ENCODE results near the gene PBXIP1. TPM values are rescaled to one million over a fixed set of nuclear protein-coding genes. Genes with fewer than 3 reads are reported as not detected.
A peak's percentile ranks its signal among the peaks of the same experiment; 100 is the strongest.

Gene PBXIP1
- total RNA-seq, 1 experiment from 2014 or later, result 26.5 TPM

DNA sequence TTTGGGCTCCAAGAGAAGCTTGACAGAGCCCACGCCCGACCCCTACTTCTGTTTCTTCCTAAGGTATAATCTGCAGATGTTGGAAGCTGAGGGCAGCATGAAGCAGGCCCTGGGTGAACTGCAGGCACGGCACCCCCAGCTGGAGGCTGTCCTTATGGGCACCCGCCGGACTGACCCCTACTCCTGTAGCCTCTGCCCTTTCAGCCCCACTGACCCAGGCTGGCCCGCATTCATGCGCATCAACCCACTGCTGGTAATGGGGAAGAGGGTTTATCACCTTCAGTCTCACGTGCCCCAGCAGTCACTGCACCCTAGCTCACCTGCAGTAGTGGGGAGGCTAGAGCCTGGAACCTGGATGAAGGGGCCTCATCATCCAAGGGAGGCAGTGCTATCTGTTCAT lies 34.4 kb upstream of the PBXIP1 start:
- Mint-ChIP-seq H3K9me3 (no peaks in the 10 kb centered on the region), H3K27me3 (ENCODE audit: low read depth) (no peaks in the 10 kb centered on the region; the same call in 1 of the 2 replicates), H3K4me1 (peaks cover 10% of the 10 kb centered on the region; the same call in 1 of the 2 replicates), H3K27ac (no peak overlapping the region; the same call in 1 of the 2 replicates), H3K36me3 (peaks cover 26% of the 10 kb centered on the region), H3K4me3 (no peak overlapping the region)
- DNase-seq (ENCODE audit: low spot score), result no peak
- ATAC-seq, result no peak
- ChIA-PET POLR2A (interaction anchor here (1.2 kb wide), 1 partner anchor 34 kb away, joined by 3 read pairs; the partner anchor contains the start of gene PBXIP1), CTCF (interaction anchor here (0.8 kb wide), 1 partner anchor 9 kb away, joined by 5 read pairs; no protein-coding TSS in a partner anchor)
- TF ChIP-seq, protein P1, sequence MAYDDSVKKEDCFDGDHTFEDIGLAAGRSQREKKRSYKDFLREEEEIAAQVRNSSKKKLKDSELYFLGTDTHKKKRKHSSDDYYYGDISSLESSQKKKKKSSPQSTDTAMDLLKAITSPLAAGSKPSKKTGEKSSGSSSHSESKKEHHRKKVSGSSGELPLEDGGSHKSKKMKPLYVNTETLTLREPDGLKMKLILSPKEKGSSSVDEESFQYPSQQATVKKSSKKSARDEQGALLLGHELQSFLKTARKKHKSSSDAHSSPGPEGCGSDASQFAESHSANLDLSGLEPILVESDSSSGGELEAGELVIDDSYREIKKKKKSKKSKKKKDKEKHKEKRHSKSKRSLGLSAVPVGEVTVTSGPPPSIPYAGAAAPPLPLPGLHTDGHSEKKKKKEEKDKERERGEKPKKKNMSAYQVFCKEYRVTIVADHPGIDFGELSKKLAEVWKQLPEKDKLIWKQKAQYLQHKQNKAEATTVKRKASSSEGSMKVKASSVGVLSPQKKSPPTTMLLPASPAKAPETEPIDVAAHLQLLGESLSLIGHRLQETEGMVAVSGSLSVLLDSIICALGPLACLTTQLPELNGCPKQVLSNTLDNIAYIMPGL (CRISPR knock-in tag; IDR thresholded peaks at IDR 0.05), result no peak
- TF ChIP-seq, protein P2, sequence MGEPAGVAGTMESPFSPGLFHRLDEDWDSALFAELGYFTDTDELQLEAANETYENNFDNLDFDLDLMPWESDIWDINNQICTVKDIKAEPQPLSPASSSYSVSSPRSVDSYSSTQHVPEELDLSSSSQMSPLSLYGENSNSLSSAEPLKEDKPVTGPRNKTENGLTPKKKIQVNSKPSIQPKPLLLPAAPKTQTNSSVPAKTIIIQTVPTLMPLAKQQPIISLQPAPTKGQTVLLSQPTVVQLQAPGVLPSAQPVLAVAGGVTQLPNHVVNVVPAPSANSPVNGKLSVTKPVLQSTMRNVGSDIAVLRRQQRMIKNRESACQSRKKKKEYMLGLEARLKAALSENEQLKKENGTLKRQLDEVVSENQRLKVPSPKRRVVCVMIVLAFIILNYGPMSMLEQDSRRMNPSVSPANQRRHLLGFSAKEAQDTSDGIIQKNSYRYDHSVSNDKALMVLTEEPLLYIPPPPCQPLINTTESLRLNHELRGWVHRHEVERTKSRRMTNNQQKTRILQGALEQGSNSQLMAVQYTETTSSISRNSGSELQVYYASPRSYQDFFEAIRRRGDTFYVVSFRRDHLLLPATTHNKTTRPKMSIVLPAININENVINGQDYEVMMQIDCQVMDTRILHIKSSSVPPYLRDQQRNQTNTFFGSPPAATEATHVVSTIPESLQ (CRISPR knock-in tag; IDR thresholded peaks at IDR 0.05), result no peak
- TF ChIP-seq HMGA2 (CRISPR knock-in tag; IDR thresholded peaks at IDR 0.05), result no peak
- no peak for TF ChIP-seq ZBTB21 (CRISPR knock-in tag; IDR thresholded peaks at IDR 0.05; ENCODE audit: borderline replicate concordance)
- no peak for TF ChIP-seq ZNF416 (CRISPR knock-in tag; IDR thresholded peaks at IDR 0.05)
- TF ChIP-seq, protein P3, sequence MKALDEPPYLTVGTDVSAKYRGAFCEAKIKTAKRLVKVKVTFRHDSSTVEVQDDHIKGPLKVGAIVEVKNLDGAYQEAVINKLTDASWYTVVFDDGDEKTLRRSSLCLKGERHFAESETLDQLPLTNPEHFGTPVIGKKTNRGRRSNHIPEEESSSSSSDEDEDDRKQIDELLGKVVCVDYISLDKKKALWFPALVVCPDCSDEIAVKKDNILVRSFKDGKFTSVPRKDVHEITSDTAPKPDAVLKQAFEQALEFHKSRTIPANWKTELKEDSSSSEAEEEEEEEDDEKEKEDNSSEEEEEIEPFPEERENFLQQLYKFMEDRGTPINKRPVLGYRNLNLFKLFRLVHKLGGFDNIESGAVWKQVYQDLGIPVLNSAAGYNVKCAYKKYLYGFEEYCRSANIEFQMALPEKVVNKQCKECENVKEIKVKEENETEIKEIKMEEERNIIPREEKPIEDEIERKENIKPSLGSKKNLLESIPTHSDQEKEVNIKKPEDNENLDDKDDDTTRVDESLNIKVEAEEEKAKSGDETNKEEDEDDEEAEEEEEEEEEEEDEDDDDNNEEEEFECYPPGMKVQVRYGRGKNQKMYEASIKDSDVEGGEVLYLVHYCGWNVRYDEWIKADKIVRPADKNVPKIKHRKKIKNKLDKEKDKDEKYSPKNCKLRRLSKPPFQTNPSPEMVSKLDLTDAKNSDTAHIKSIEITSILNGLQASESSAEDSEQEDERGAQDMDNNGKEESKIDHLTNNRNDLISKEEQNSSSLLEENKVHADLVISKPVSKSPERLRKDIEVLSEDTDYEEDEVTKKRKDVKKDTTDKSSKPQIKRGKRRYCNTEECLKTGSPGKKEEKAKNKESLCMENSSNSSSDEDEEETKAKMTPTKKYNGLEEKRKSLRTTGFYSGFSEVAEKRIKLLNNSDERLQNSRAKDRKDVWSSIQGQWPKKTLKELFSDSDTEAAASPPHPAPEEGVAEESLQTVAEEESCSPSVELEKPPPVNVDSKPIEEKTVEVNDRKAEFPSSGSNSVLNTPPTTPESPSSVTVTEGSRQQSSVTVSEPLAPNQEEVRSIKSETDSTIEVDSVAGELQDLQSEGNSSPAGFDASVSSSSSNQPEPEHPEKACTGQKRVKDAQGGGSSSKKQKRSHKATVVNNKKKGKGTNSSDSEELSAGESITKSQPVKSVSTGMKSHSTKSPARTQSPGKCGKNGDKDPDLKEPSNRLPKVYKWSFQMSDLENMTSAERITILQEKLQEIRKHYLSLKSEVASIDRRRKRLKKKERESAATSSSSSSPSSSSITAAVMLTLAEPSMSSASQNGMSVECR (CRISPR knock-in tag; IDR thresholded peaks at IDR 0.05; ENCODE audit: borderline replicate concordance), result no peak
- no peak for TF ChIP-seq MXD4 (CRISPR knock-in tag; IDR thresholded peaks at IDR 0.05; ENCODE audit: borderline replicate concordance)
- TF ChIP-seq, protein P4, sequence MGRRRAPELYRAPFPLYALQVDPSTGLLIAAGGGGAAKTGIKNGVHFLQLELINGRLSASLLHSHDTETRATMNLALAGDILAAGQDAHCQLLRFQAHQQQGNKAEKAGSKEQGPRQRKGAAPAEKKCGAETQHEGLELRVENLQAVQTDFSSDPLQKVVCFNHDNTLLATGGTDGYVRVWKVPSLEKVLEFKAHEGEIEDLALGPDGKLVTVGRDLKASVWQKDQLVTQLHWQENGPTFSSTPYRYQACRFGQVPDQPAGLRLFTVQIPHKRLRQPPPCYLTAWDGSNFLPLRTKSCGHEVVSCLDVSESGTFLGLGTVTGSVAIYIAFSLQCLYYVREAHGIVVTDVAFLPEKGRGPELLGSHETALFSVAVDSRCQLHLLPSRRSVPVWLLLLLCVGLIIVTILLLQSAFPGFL (CRISPR knock-in tag; IDR thresholded peaks at IDR 0.05; ENCODE audit: borderline replicate concordance), result no peak
- no peak for TF ChIP-seq JUN (CRISPR knock-in tag; IDR thresholded peaks at IDR 0.05)
- TF ChIP-seq JAZF1 (CRISPR knock-in tag; IDR thresholded peaks at IDR 0.05), result no peak

DNA sequence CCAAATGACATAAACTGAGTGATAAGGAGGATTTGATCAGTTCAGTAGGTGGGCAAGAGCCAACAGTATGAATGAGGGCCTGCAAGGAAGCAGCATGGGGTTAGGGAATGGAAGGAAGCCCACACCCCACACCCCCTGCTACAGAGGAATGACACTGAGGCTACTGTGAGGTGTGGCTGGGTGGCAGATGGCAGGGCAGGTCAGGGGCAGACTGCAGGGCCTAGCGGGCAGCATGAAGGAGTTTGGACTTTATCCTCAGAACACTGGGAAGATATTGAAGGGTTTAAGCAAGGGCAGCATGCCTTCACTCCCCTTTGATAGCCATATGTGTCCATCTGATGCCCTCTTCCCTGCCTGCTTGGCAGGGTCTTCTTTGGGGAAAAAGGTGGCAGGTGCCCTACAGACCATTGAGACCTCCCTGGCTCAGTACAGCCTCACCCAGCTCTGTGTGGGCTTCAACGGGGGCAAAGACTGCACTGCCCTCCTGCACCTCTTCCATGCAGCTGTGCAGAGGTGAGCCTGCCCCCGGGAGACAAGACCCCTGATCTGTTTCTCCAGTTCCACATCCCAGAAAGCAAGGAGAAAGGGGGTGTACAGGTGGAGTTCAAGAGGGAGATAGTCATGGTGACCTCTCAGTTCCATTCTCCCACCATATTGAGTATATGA lies 33.4 kb upstream of the PBXIP1 start:
- peaks cover 26% of the 10 kb centered on the region for H3K36me3 Mint-ChIP-seq
- DNase-seq (ENCODE audit: low spot score) (no peak), ATAC-seq (no peak)
- H3K4me3 Mint-ChIP-seq, result no peak overlapping the region
- no peaks in the 10 kb centered on the region for H3K9me3 Mint-ChIP-seq
- ChIA-PET CTCF (interaction anchor here (2.6 kb wide), 1 partner anchor 10 kb away, joined by 12 read pairs; no protein-coding TSS in a partner anchor), POLR2A (interaction anchor here (1.2 kb wide), 1 partner anchor 33 kb away, joined by 3 read pairs; the partner anchor contains the start of gene PBXIP1)
- H3K4me1 Mint-ChIP-seq, result peaks cover 12% of the 10 kb centered on the region
- 0 out of 2 replicates have a peak overlapping the region, but pooled peaks have one; percentile 80 for H3K27ac Mint-ChIP-seq
- no peaks in the 10 kb centered on the region; the same call in 1 of the 2 replicates for H3K27me3 Mint-ChIP-seq (ENCODE audit: low read depth)
- TF ChIP-seq RELA (CRISPR knock-in tag; IDR thresholded peaks at IDR 0.05; ENCODE audit: borderline replicate concordance), result no peak
- TF ChIP-seq MYBL2 (CRISPR knock-in tag; IDR thresholded peaks at IDR 0.05), result no peak
- TF ChIP-seq, protein P5, sequence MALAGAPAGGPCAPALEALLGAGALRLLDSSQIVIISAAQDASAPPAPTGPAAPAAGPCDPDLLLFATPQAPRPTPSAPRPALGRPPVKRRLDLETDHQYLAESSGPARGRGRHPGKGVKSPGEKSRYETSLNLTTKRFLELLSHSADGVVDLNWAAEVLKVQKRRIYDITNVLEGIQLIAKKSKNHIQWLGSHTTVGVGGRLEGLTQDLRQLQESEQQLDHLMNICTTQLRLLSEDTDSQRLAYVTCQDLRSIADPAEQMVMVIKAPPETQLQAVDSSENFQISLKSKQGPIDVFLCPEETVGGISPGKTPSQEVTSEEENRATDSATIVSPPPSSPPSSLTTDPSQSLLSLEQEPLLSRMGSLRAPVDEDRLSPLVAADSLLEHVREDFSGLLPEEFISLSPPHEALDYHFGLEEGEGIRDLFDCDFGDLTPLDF (CRISPR knock-in tag; IDR thresholded peaks at IDR 0.05), result no peak
- no peak for TF ChIP-seq ESRRA (CRISPR knock-in tag; IDR thresholded peaks at IDR 0.05; ENCODE audit: borderline replicate concordance)
- no peak for TF ChIP-seq FOXP1 (CRISPR knock-in tag; IDR thresholded peaks at IDR 0.05; ENCODE audit: borderline replicate concordance)
- TF ChIP-seq, protein P6, sequence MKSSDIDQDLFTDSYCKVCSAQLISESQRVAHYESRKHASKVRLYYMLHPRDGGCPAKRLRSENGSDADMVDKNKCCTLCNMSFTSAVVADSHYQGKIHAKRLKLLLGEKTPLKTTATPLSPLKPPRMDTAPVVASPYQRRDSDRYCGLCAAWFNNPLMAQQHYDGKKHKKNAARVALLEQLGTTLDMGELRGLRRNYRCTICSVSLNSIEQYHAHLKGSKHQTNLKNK (CRISPR knock-in tag; IDR thresholded peaks at IDR 0.05), result no peak
- no peak for TF ChIP-seq GABPB1 (CRISPR knock-in tag; IDR thresholded peaks at IDR 0.05)
- TF ChIP-seq ZNF263 (CRISPR knock-in tag; IDR thresholded peaks at IDR 0.05; ENCODE audit: low read depth), result no peak
- TF ChIP-seq, protein P7, sequence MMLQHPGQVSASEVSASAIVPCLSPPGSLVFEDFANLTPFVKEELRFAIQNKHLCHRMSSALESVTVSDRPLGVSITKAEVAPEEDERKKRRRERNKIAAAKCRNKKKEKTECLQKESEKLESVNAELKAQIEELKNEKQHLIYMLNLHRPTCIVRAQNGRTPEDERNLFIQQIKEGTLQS (CRISPR knock-in tag; conservative IDR thresholded peaks at IDR 0.05), result no peak
- TF ChIP-seq, protein P8, sequence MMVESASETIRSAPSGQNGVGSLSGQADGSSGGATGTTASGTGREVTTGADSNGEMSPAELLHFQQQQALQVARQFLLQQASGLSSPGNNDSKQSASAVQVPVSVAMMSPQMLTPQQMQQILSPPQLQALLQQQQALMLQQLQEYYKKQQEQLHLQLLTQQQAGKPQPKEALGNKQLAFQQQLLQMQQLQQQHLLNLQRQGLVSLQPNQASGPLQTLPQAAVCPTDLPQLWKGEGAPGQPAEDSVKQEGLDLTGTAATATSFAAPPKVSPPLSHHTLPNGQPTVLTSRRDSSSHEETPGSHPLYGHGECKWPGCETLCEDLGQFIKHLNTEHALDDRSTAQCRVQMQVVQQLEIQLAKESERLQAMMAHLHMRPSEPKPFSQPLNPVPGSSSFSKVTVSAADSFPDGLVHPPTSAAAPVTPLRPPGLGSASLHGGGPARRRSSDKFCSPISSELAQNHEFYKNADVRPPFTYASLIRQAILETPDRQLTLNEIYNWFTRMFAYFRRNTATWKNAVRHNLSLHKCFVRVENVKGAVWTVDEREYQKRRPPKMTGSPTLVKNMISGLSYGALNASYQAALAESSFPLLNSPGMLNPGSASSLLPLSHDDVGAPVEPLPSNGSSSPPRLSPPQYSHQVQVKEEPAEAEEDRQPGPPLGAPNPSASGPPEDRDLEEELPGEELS (CRISPR knock-in tag; IDR thresholded peaks at IDR 0.05), result no peak

Data from WTC11 (cell line).